Keratinocyte (primary cell): ENCODE measurements around the gene HIGD1B. TPM values are rescaled to one million over a fixed set of nuclear protein-coding genes. Genes with fewer than 3 reads are reported as not detected.

ENCODE experiments used
- DNase-seq: peaks from one replicate; pipeline ENCODE4 v3.0.0-alpha.2; 2011; ENCODE audit warnings: low read depth, missing footprints, low spot score
- FAIRE-seq: peaks from 2 replicates; lab custom pipeline; 2011; peaks lifted over from hg19 to GRCh38; lab: Jason Lieb, UNC
- H2AFZ ChIP-seq: 2 replicates; pipeline ENCODE4 v1.6.0; 2012; ENCODE audit warnings: low read length, control low read depth, inconsistent platforms; ENCODE audit not compliant: control insufficient read depth
- H3K27ac ChIP-seq: 2 replicates; pipeline ENCODE4 v1.5.1; 2011; ENCODE audit warnings: low read length; ENCODE audit not compliant: control insufficient read depth, insufficient read depth
- H3K27me3 ChIP-seq: 3 replicates; pipeline ENCODE4 v1.6.0; 2011; ENCODE audit warnings: low read length; ENCODE audit not compliant: control insufficient read depth, insufficient read depth; ENCODE audit errors: extremely low read depth
- H3K36me3 ChIP-seq, 2 experiments: 2 replicates in 1 of 2; 3 replicates in 1 of 2; pipeline ENCODE4 v1.5.1; 2011; ENCODE audit warnings: low read length in 2 of 2, mild to moderate bottlenecking in 1 of 2; ENCODE audit not compliant: control insufficient read depth in 2 of 2, insufficient read depth in 2 of 2; ENCODE audit errors: extremely low read depth in 1 of 2
- H3K4me1 ChIP-seq: 3 replicates; pipeline ENCODE4 v1.5.1; 2011; ENCODE audit warnings: low read length; ENCODE audit not compliant: control insufficient read depth, insufficient read depth; ENCODE audit errors: extremely low read depth
- H3K4me2 ChIP-seq: 3 replicates; pipeline ENCODE4 v1.6.0; 2011; ENCODE audit warnings: low read depth, low read length; ENCODE audit not compliant: control insufficient read depth, insufficient read depth; ENCODE audit errors: extremely low read depth
- H3K4me3 ChIP-seq, 3 experiments: fragments of 200-600 bp in 1 of 3; sonication (generic) in 1 of 3; 2 replicates in 2 of 3; 3 replicates in 1 of 3; pipeline ENCODE4 v1.5.1; 2011 to 2016; ENCODE audit warnings: low read length in 3 of 3, mild to moderate bottlenecking in 3 of 3, control low read depth in 2 of 3, inconsistent platforms in 1 of 3, low read depth in 1 of 3, mixed read lengths in 1 of 3, mixed run types in 1 of 3, moderate library complexity in 1 of 3; ENCODE audit not compliant: control insufficient read depth in 2 of 3, insufficient read depth in 2 of 3; ENCODE audit errors: extremely low read depth in 1 of 3
- H3K79me2 ChIP-seq: 2 replicates; pipeline ENCODE4 v1.6.0; 2012; ENCODE audit warnings: low read length; ENCODE audit not compliant: control insufficient read depth, insufficient read depth
- H3K9ac ChIP-seq: 3 replicates; pipeline ENCODE4 v1.6.0; 2011; ENCODE audit warnings: low read length; ENCODE audit not compliant: control insufficient read depth, insufficient read depth; ENCODE audit errors: extremely low read depth
- H3K9me1 ChIP-seq: 3 replicates; pipeline ENCODE4 v1.6.0; 2011; ENCODE audit warnings: low read length; ENCODE audit not compliant: control insufficient read depth, insufficient read depth; ENCODE audit errors: extremely low read depth
- H3K9me3 ChIP-seq: 2 replicates; pipeline ENCODE4 v1.5.1; 2012; ENCODE audit warnings: low read depth, low read length; ENCODE audit not compliant: control insufficient read depth
- H4K20me1 ChIP-seq: 3 replicates; pipeline ENCODE4 v1.6.0; 2011; ENCODE audit warnings: low read length; ENCODE audit not compliant: control insufficient read depth, insufficient read depth; ENCODE audit errors: extremely low read depth
- CTCF ChIP-seq, 3 experiments: IDR thresholded peaks in 1 of 3; conservative IDR thresholded peaks in 1 of 3; optimal IDR thresholded peaks in 1 of 3; 2 replicates in 2 of 3; 3 replicates in 1 of 3; pipeline versions ENCODE3 to v1.5.1; 2011; ENCODE audit warnings: low read length in 3 of 3, mild to moderate bottlenecking in 3 of 3, moderate library complexity in 2 of 3, control low read depth in 1 of 3, inconsistent platforms in 1 of 3; ENCODE audit not compliant: insufficient read depth in 2 of 3; ENCODE audit errors: extremely low read depth in 1 of 3
- EZH2 ChIP-seq: IDR thresholded peaks from one replicate; pipeline ENCODE4 v1.6.1; 2012; ENCODE audit warnings: inconsistent platforms, mild to moderate bottlenecking, low read length, moderate library complexity
- dilution Hi-C: fragments of 300-500 bp; cut with MboI; formaldehyde crosslinking; loops from one replicate; pipeline ENCODE4 v1.7.0; 2020; ENCODE audit warnings: low sequenced_read_pairs; ENCODE audit not compliant: extremely low pct_ligation_motif_present
- polyA plus RNA-seq, 5 experiments: library from polyadenylated mRNA; depleted of rRNA in 3 of 5; stranded (reverse) in 3 of 5; stranded (forward) in 1 of 5; unstranded in 1 of 5; fragments of >200 nt; gene quantifications; 1 replicate in 1 of 5; 2 replicates in 3 of 5; 3 replicates in 1 of 5; pipeline versions ENCODE4 v1.2.1 to v1.2.3, GENCODE V29; 2011 to 2012; ENCODE audit warnings: missing spikeins in 2 of 5, low read depth in 1 of 5, low replicate concordance in 1 of 5

Gene HIGD1B
- polyA plus RNA-seq, 1 donor (not counting 4 experiments of a cell fraction or from before 2014, with no cell fraction given): not detected

GRCh38 chr17:44850612-44851011 lies 2.9 kb downstream of the HIGD1B start:
- no peak overlapping the region for H3K4me2 ChIP-seq
- dilution Hi-C loops: no loop called here
- no peak for TF ChIP-seq CTCF (optimal IDR thresholded peaks at IDR 0.05 in 1 of 3, IDR thresholded peaks at IDR 0.05 in 1 of 3, conservative IDR thresholded peaks at IDR 0.05 in 1 of 3; ENCODE audit: extremely low read depth in 1 of 3, insufficient read depth in 2 of 3, low read length in 3 of 3)
- no peak for TF ChIP-seq EZH2
- no peak overlapping the region for H3K4me3 ChIP-seq
- H3K4me1 ChIP-seq: no peaks in the 10 kb centered on the region
- H3K9me3 ChIP-seq: no peaks in the 10 kb centered on the region
- no peaks in the 10 kb centered on the region for H3K27me3 ChIP-seq
- no peaks in the 10 kb centered on the region for H3K79me2 ChIP-seq
- FAIRE-seq (no peak), DNase-seq (no peak)
- no peaks in the 10 kb centered on the region for H4K20me1 ChIP-seq
- H2AFZ ChIP-seq: no peak overlapping the region
- H3K9me1 ChIP-seq: no peaks in the 10 kb centered on the region
- H3K9ac ChIP-seq: no peak overlapping the region
- no peak overlapping the region for H3K27ac ChIP-seq
- peaks cover 34 to 35% of the 10 kb centered on the region in 2 experiments for H3K36me3 ChIP-seq

- TF ChIP-seq EZH2: no peak
- no peak for TF ChIP-seq CTCF (optimal IDR thresholded peaks at IDR 0.05 in 1 of 3, IDR thresholded peaks at IDR 0.05 in 1 of 3, conservative IDR thresholded peaks at IDR 0.05 in 1 of 3; ENCODE audit: extremely low read depth in 1 of 3, insufficient read depth in 2 of 3, low read length in 3 of 3)
- no peaks in the 10 kb centered on the region for H3K9me1 ChIP-seq
- dilution Hi-C loops: no loop called here
- no peaks in the 10 kb centered on the region for H3K79me2 ChIP-seq
- H3K27ac ChIP-seq: no peak overlapping the region
- no peak for FAIRE-seq
- H3K9me3 ChIP-seq: no peaks in the 10 kb centered on the region
- no peak overlapping the region for H3K9ac ChIP-seq
- peaks cover 54 to 56% of the 10 kb centered on the region in 2 experiments for H3K36me3 ChIP-seq
- DNase-seq: no peak
- no peak overlapping the region for H3K4me2 ChIP-seq
- no peak overlapping the region for H2AFZ ChIP-seq
- H3K4me1 ChIP-seq: no peaks in the 10 kb centered on the region
- no peaks in the 10 kb centered on the region for H4K20me1 ChIP-seq
- H3K4me3 ChIP-seq: no peak overlapping the region
- no peaks in the 10 kb centered on the region for H3K27me3 ChIP-seq
Observed at GRCh38 chr17:44854192-44854591, 6.5 kb downstream of the HIGD1B start.
